Middle frontal gyrus (tissue), 1 donor: ENCODE measurements around the gene LRRC32.

Experiments used
- DNase-seq: peaks from one replicate; pipeline ENCODE4 v3.0.0-alpha.2; 2015; ENCODE audit warnings: low spot score; ENCODE audit errors: extremely low spot score

Gene LRRC32

GRCh38 chr11:76664578-76665061 lies 5.9 kb downstream of the LRRC32 start:
- no peak for DNase-seq

- DNase-seq: no peak
Measured at GRCh38 chr11:76663912-76664440, 6.6 kb downstream of the LRRC32 start.

- no peak for DNase-seq
Measured at GRCh38 chr11:76663486-76663810, 7.1 kb downstream of the LRRC32 start.

GRCh38 chr11:76662656-76663485 lies 7.7 kb downstream of the LRRC32 start:
- no peak for DNase-seq

- DNase-seq: no peak
Measured at GRCh38 chr11:76661834-76662434, 8.6 kb downstream of the LRRC32 start.

GRCh38 chr11:76661306-76661751 lies 9.2 kb downstream of the LRRC32 start:
- no peak for DNase-seq

- DNase-seq: no peak
Measured at GRCh38 chr11:76660533-76661305, 9.8 kb downstream of the LRRC32 start.

GRCh38 chr11:76659672-76660532 lies 10.6 kb downstream of the LRRC32 start:
- no peak for DNase-seq

- DNase-seq: no peak
Measured at GRCh38 chr11:76658651-76659650, 11.6 kb downstream of the LRRC32 start.

- DNase-seq: no peak
Measured at GRCh38 chr11:76658231-76658630, 12.3 kb downstream of the LRRC32 start.

GRCh38 chr11:76657187-76658170 lies 13.1 kb downstream of the LRRC32 start:
- DNase-seq: no peak

- no peak for DNase-seq
Measured at GRCh38 chr11:76656571-76657081, 13.9 kb downstream of the LRRC32 start.

GRCh38 chr11:76656050-76656531 lies 14.5 kb downstream of the LRRC32 start:
- no peak for DNase-seq

- no peak for DNase-seq
Measured at GRCh38 chr11:76655501-76656049, 15.0 kb downstream of the LRRC32 start.

- no peak for DNase-seq
Measured at GRCh38 chr11:76654980-76655379, 15.6 kb downstream of the LRRC32 start.

GRCh38 chr11:76654298-76654851 lies 16.2 kb downstream of the LRRC32 start:
- no peak for DNase-seq

- DNase-seq: no peak
Measured at GRCh38 chr11:76653674-76654284, 16.8 kb downstream of the LRRC32 start.
